ENCODE data around the gene ERBIN.

- no peak for TF ChIP-seq POLR2AphosphoS5 (IDR thresholded peaks at IDR 0.05; ENCODE audit: low read depth, low read length)
- TF ChIP-seq POLR2A (IDR thresholded peaks at IDR 0.05; ENCODE audit: low read depth, low read length): no peak
- TF ChIP-seq TAF1 (IDR thresholded peaks at IDR 0.05; ENCODE audit: borderline replicate concordance, low read depth, low read length): no peak
These were observed 186.8 kb downstream of the ERBIN start for GRCh38 chr5:66113160-66113559.
